GM15510 (cell line): ENCODE data around the gene CAMTA1.

ENCODE experiments used
- POLR2A ChIP-seq: IDR thresholded peaks from 3 replicates; pipeline ENCODE4 v1.6.1; 2011; ENCODE audit warnings: borderline replicate concordance; ENCODE audit not compliant: insufficient read length; ENCODE audit errors: extremely low read depth

CAMTA1 gene

DNA sequence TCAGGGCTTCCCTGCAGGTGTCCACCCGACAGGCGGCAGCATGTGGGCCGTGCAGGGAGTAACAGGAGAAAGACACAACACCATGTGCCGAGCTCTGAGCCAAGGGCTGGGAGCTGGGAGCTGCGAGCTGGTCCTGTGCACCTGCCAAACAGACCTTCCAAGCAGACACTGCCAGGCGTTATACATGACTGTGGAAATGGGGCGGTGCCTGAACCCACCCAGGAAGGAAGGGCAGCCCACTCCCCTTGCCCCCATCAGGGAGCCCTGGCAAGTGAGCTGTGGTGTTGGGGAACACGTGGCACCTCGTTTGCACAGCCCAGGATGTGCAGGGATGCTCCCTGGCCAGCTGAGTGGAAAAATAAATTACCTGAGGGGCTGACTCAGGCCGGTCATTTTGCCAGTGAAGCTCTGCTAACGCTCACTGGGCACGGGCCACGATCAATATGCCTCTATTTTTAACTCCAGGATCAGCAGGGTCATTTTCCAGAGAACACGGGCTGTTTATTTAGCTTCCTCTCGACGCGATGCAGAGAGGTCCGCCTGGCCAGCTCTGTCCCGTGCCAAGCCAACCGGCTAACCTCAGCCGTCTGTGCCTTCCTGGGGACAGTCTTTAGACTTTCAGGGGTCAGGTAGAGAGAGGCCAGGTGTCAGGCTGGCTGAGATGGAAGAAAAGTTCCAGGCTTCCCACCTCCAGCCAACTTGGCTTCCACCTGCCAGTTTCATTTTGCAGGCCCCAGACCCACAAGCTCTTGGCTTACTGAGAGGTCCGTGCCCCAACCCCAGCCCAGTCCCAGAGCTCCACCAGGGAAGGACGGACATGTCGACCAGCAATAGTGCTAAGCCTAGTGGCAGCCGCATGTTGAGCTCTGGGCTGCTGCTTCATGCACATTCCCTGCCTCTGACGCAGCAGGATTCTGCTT, 789.1 kb downstream of the CAMTA1 start:
- TF ChIP-seq POLR2A: no peak

DNA sequence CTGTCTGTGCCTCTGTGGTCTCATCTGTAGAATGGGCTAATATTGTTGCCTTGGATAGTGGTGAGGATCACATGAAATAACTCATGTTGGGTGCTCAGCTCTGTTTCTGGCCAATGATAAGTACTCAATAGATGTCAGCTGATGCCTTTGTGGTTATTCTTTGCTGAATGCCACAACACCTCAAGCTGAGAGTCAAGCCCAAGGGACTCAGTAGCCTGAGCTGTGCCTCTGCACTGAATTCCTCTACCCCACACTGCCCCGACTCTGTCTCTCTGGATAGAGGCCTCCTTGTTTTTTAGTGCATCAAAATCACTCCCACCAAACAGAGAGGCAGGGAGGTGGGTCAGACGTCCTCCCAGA, 789.8 kb downstream of the CAMTA1 start:
- TF ChIP-seq POLR2A: no peak

DNA sequence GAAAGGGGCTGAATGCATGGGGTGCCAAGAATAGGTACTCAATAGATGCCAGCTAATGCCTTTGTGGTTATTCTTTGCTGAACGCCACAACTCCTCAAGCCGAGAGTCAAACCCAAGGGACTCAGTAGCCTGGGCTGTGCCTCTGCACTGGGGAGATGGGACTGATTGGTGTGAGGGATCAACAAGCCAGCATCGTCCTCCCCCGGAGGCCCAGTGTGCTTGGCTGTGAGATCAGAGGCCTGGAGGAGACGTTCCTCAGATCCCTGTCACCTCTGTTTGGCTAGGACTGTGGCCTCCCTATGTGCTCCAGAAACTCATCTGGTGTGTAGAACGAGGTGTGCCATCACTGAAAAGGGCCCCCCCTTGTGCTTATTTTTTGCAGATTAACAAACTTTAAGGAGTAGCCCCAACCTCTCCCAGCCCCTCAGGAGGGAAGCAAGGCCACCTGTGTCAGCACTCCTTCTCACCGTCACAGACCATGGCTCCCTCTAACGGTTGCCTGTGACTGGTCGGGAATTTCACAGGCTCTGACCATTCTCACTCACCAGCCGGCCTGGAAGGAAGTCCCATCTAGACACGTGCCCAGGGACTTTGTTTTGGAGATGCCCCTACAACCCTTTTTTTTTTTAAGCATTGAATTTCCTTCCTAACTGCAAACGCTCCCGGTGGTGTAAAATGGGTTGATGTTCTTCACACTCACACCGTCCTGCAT, 791.8 kb downstream of the CAMTA1 start:
- TF ChIP-seq POLR2A: no peak

DNA sequence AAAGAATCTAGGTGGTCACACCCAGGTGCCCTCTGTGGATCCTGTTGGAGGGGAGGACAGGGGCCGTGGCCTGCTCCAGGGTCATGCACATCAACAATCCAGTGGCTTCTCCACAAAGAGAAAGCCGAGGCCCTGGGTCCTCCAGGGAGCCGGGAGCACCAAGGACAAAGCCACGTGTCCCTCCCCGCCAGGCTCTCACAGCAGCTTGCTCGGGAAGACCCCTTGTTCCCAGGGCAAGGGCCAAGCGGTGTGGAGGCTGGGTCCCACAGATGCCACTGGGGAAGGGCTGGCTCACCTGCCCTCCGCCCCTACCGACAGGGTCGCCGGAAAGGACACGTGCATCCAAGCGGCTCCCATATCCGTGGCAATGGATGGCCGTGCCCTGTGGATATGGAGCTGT, 793.0 kb downstream of the CAMTA1 start:
- TF ChIP-seq POLR2A: no peak

DNA sequence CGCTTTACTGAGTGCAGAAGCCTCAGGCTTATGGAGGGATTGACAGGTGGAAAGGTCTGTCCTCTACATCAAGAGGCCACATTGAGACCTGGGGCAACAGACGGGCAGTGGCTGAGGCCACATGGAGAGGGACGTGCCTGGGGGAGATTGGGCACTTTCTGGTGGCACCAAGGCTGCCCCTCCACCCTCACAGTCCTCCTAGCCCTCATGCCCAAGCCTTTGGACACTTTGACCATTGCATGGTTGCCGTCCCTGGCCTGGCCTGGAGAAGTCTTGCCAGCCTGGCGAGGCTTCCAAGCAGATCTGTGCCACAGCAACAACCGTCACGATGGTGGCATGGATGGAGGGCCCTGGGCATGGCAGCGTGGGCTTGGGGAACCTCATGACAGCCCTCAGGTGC, 793.8 kb downstream of the CAMTA1 start:
- no peak for TF ChIP-seq POLR2A

DNA sequence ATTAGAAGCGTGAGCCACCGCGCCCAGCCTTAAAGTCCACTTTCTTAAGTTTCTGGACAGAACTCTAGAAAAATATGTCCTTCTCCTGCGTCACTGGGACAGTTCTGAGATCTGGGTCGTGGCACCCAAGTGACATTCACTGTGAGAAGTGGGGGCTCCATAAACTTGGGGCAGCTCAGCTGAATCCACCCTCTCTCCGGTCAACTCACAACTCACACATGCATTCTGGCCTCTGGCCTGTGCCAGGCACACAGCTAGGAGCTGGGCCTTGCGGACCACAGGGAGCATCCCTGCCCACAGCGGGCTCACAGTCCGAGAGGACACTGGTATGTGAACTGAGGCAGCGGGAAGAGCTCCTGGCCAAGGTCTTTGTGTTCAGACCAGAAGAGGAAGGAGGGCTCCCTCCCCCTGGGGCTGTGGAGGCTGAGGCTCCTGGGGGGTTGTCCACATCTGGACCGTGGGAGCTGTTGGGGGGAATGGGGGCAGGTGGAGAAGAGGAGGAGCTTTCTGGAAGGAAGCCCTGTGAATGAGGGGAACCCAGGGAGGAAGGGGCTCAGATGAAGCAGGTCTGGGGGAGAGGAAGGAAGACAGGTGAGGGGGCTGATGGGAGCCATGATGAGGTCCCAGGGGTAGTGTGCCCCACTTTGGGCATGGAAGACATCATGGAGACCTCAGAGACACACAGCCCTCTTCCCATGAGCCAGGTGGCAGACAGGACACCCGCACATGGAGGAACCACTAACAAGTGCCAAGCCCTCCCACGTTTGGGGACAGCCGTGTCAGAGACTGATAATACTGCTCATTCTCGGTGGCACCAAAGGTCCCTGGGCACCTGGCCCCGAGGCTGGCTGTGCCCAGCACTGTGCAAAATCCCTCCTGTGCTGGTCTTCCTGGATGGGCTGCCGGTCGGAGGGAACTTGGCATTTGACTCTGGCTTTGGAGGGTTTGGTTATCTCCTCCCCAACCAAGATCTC, 794.9 kb downstream of the CAMTA1 start:
- TF ChIP-seq POLR2A: no peak

DNA sequence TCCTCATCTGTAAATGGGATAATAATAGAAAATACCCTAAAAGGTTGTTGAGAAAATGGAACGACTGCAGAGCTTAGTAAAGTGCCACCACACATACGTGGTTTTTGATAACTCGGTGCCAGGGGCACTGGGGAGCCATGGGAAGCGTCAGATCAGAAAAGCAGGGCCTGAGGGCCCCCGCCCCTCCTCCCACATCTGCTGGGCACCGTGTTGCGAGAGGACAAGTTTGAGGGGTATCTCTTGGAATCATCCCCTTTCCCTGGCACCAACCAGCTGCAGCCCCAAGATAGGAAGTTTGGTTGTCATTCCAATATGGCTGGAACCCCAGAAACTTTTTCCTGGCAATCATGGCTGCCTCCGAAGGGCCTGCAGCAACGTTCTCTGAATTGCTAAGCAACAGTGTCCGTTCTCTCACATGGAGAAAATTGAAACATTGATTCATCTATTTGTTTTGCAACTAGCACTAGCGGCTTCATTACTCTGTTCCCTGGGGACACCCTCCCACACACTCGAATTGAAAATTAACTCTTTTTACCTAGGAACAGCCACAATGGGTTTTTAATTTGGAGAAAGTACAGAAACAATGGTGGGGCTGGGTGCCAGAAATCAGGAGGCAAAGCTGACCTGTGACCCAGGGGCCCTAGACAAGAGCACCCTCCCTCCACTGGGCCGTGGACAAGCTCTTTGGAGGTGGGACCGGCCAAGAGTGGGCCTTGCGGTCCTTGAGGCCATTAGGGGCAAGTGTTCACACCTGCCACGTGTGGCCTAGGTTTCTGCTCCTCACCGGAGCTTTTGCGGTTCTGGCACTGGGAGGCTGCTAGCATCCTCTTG, 795.9 kb downstream of the CAMTA1 start:
- TF ChIP-seq POLR2A: no peak

DNA sequence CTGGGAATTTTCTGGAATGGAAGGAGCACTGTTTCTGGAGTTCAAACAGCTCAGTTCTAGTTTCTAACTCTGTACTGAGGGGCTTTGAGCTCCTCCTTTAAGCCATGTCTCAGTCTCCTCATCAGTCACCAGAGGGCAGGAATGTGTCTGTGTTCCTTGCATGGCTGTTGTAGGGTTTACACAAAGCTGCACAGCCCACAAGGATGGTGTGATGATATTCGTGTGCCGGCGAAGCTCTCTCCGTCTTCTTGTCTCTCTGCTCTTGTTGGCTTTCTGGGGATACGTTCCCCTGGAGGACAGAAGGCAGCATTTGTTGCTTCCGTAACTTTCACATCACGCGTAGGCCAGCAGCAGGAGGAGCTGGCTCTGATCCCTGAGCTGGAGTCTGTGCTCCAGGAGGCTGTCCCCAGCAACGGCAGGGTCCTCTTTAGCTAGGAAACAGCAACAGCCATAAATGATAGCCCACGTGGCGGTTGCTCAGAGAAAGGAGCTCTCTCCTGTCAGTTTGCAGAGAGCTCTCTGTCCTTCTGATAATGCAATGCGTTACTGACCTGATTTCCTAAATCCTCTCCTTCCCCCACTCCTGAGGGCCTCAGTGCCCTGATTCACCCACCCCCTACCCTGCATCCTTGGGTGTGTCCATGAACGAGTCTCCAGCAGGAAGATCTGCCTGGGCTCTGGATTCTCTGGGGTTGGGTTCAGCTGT, 796.7 kb downstream of the CAMTA1 start:
- no peak for TF ChIP-seq POLR2A

DNA sequence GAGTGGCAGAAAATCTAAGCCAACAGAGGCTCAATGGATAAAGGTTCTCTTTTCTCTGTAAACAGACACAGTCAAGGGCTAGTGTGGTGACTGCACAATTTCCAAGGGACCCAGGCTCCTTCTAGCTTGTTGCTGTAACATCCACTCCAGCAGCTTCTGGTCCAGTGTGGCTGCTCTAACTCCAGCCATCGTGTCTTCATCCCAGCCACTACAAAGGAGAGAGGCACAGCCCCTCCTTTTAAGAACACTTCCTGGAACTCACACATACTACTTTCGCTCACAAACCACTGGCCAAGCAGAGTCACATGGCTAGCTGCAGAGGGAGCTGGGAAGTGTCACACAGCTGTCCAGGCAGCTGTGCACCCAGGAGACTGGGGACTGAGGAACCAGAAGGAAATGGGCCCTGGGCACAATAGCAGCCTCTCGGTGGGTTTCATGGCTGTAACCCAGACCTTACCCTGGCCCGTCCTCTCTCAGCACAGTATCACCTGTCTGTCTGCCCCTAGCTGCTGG, 797.3 kb downstream of the CAMTA1 start:
- no peak for TF ChIP-seq POLR2A

DNA sequence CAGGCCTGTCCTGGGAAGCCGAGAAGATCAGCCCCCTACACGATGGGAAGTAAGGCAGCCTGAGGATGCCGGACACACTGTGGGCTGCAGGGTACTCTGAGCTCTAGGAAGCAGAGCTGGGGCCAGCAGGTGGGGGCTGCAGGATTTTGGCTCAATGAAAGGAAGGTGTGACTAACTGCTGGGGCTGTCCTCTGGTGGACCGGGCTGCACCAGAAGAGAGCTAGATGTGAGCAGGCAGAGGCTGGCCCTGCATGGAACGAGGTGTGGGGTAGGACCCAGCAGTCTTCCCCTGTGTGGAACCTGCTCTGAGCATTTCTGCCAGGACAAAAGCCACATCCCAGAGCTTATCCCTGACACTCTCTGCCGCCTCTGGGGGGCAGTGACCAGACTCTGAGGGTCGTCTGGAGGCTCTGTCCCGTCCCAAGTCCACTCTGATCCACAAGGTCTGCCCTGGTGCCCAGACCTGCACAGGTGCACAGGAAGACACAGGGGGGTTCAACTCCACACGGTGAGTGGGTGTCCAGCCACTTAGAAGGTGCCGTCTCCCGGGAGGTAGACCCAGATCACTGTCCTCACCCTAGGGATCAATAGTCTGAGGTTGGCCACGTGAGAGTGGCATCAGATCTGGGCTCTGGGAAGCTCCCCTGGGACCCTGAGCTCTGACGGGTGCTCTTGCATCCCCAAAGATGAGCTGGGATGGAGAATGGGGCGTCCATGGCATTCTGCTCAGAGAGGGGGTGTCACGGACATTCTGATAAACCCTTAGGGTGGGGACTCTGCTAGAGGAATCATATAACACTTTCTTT, 798.2 kb downstream of the CAMTA1 start:
- TF ChIP-seq POLR2A: no peak

DNA sequence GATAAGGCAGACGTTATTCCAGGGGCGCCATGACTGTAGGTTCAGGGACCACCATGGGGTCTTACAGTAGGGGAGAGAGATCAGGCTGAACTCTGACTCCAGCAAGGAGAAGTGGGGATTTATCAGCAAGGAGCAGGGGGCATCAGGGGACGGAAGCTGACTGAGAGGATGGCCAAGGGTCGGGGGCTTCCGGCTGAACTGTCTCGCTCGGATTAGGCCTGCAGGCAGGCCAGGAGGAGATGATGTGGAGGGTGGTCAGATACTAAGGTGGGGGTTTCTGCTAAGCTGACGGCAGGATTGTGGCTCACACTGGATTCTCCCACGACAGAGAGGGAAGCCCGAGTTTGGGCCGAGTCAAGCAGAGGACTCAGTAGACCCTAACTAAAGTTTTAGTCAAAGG, 798.9 kb downstream of the CAMTA1 start:
- no peak for TF ChIP-seq POLR2A

DNA sequence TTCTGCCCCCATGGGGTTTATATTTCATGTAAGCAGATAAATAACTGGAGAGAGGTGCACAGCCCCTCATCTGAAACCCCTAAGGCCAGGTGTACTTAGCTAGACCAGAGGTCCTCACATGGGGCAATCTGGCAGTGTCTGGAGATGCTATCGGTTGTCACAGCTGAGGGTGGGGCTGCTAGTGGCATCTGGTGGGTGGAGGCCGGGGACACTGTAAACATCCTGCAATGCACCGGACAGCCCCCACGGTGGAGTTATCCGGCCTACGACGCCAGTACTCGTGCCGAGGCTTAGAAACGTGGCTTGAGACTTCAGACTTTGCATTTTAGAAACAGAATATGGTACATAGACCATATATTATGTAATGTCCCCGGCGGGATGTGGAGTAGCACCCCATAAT, 799.4 kb downstream of the CAMTA1 start:
- TF ChIP-seq POLR2A: no peak
